K562 (cell line): ENCODE data around the gene ALOX12. TPM values are rescaled to one million over a fixed set of nuclear protein-coding genes. Genes with fewer than 3 reads are reported as not detected.
A peak's percentile ranks its signal among the peaks of the same experiment; 100 is the strongest.

Experiments
- ARID3B ChIP-seq: fragments of 250-450 bp; sonication (Bioruptor Pico); IDR thresholded peaks from 2 replicates; pipeline ENCODE4 v1.4.0; 2020; ENCODE audit warnings: borderline replicate concordance
- ATF3 ChIP-seq, 2 experiments: fragments of 450-650 bp in 1 of 2; sonication (generic) in 1 of 2; formaldehyde crosslinking in 1 of 2; IDR thresholded peaks in 1 of 2; conservative IDR thresholded peaks in 1 of 2; 2 replicates each; pipeline versions ENCODE4 v1.6.1 to v1.8.1; 2016 to 2023; ENCODE audit warnings: mild to moderate bottlenecking in 2 of 2, moderate library complexity in 2 of 2, inconsistent platforms in 1 of 2, missing genetic modification reagents in 1 of 2
- CBX2 ChIP-seq: fragments of 200-600 bp; sonication (generic); IDR thresholded peaks from one replicate; pipeline ENCODE4 v1.6.1; 2012; ENCODE audit warnings: mild to moderate bottlenecking, low read length, inconsistent platforms; ENCODE audit not compliant: insufficient read depth, poor library complexity, severe bottlenecking
- CBX3 ChIP-seq, 2 experiments: IDR thresholded peaks; 1 replicate in 1 of 2; 2 replicates in 1 of 2; pipeline ENCODE4 v1.6.1; 2012; ENCODE audit warnings: inconsistent platforms in 2 of 2, low read length in 2 of 2, borderline replicate concordance in 1 of 2, control low read depth in 1 of 2
- ELF1 ChIP-seq: fragments of 200-800 bp; sonication (Bioruptor generic); IDR thresholded peaks from 2 replicates; pipeline ENCODE4 v1.6.1; 2016; ENCODE audit warnings: missing genetic modification characterization, missing compliant biosample characterization
- ELK3 ChIP-seq: fragments of 450-650 bp; formaldehyde crosslinking; IDR thresholded peaks from 2 replicates; pipeline ENCODE4 v1.4.0; 2020; ENCODE audit warnings: mild to moderate bottlenecking
- ETV5 ChIP-seq: sonication (generic); formaldehyde crosslinking; IDR thresholded peaks from 2 replicates; pipeline ENCODE4 v1.4.0; 2020; ENCODE audit warnings: low read depth, mild to moderate bottlenecking, missing genetic modification reagents
- GABPA ChIP-seq: fragments of 200-800 bp; sonication (Bioruptor generic); conservative IDR thresholded peaks from 2 replicates; pipeline ENCODE4 v1.6.1; 2016; ENCODE audit warnings: low read depth, missing genetic modification characterization, missing compliant biosample characterization
- GATAD2A ChIP-seq: fragments of 450-650 bp; IDR thresholded peaks from 2 replicates; pipeline ENCODE4 v1.6.1; 2017
- HCFC1 ChIP-seq: IDR thresholded peaks from 2 replicates; pipeline ENCODE4 v1.6.1; 2012; ENCODE audit warnings: low read depth, low read length, improper control_type of control experiment
- HMGN3 ChIP-seq: IDR thresholded peaks from 2 replicates; pipeline ENCODE4 v1.6.1; 2011; ENCODE audit warnings: borderline replicate concordance, low read depth, mild to moderate bottlenecking, mixed read lengths, low read length; ENCODE audit not compliant: insufficient read length; ENCODE audit errors: extremely low read depth
- NFYB ChIP-seq: IDR thresholded peaks from 2 replicates; pipeline ENCODE4 v1.6.1; 2011; ENCODE audit warnings: mild to moderate bottlenecking, moderate library complexity; ENCODE audit not compliant: insufficient read length; ENCODE audit errors: extremely low read depth
- NRF1 ChIP-seq, 2 experiments: fragments of 450-650 bp; IDR thresholded peaks in 1 of 2; conservative IDR thresholded peaks in 1 of 2; 2 replicates each; pipeline ENCODE4 v1.6.1; 2014; ENCODE audit warnings: mild to moderate bottlenecking in 2 of 2
- PHB2 ChIP-seq: fragments of 450-650 bp; IDR thresholded peaks from 2 replicates; pipeline ENCODE4 v1.6.1; 2017; ENCODE audit warnings: low read depth
- PHF8 ChIP-seq: fragments of 200-600 bp; sonication (generic); IDR thresholded peaks from 2 replicates; pipeline ENCODE4 v1.6.1; 2012; ENCODE audit warnings: mixed run types, mild to moderate bottlenecking, inconsistent platforms, low read length, moderate library complexity, borderline replicate concordance
- POLR2A ChIP-seq: fragments of 450-650 bp; conservative IDR thresholded peaks from 2 replicates; pipeline ENCODE4 v1.6.1; 2016
- RAD51 ChIP-seq: fragments of 450-650 bp; IDR thresholded peaks from 2 replicates; pipeline ENCODE4 v1.7.1; 2016; ENCODE audit warnings: low read depth, mild to moderate bottlenecking, borderline replicate concordance
- RBFOX2 ChIP-seq: fragments of 200-400 bp; formaldehyde crosslinking; IDR thresholded peaks from 2 replicates; pipeline ENCODE4 v1.6.1; 2017; ENCODE audit warnings: low read depth, mild to moderate bottlenecking, low read length, moderate library complexity
- RBM25 ChIP-seq: fragments of 200-400 bp; formaldehyde crosslinking; IDR thresholded peaks from 2 replicates; pipeline ENCODE4 v1.6.1; 2018; ENCODE audit warnings: low read length, low read depth, moderate library complexity; ENCODE audit not compliant: severe bottlenecking
- UBTF ChIP-seq, 2 experiments: IDR thresholded peaks; 2 replicates each; pipeline ENCODE4 v1.6.1; 2012; ENCODE audit warnings: improper control_type of control experiment in 2 of 2, low read depth in 2 of 2, low read length in 2 of 2, borderline replicate concordance in 1 of 2
- ZNF41 ChIP-seq: fragments of 250-450 bp; sonication (Bioruptor Pico); conservative IDR thresholded peaks from 2 replicates; pipeline ENCODE4 v1.4.0; 2020; ENCODE audit warnings: mild to moderate bottlenecking
- polyA plus RNA-seq, 8 experiments: library from polyadenylated mRNA; depleted of rRNA in 4 of 8; stranded (reverse) in 5 of 8; unstranded in 3 of 8; fragments of >200 nt; fragmentation: Nextera tagmentation in 2 of 8; fragmentation: Illumina TruSeq in 1 of 8; extraction: Ambion mirVana in 2 of 8; extraction: Trizol in 1 of 8; gene quantifications; 2 replicates each; pipeline versions ENCODE4 v1.2.1 to v1.2.3, GENCODE V29; 2011 to 2014; ENCODE audit warnings: inconsistent platforms in 1 of 8, missing spikeins in 1 of 8
- total RNA-seq, 7 experiments: library from RNA; depleted of rRNA in 6 of 7; stranded (reverse); fragments of >200 nt in 6 of 7; fragmentation: Illumina TruSeq in 2 of 7; extraction: Trizol in 2 of 7; gene quantifications; 2 replicates each; pipeline versions ENCODE4 v1.2.1 to v1.2.3, GENCODE V29; 2011 to 2021; ENCODE audit warnings: low replicate concordance in 1 of 7

The ALOX12 gene
- total and polyA plus RNA-seq, 9 of the 15 experiments (the other 6 are each of a cell fraction or from before 2014, with no cell fraction given) = 0.09 to 1.1 (median 0.47) TPM; not detected in 1

- TF ChIP-seq RBM25 (peak; percentile 63), NFYB (peak; percentile 16), HCFC1 (peak; percentile 67), ELK3 (CRISPR knock-in tag) (no peak), PHF8 (peak; percentile 51; the same call in 1 of the 2 replicates), CBX2 (no peak), RAD51 (no peak), ATF3 (IDR thresholded peaks at IDR 0.05) (peak; percentile 93), ATF3 (CRISPR knock-in tag; conservative IDR thresholded peaks at IDR 0.05) (no peak), ETV5 (peak; percentile 58; the same call in 1 of the 2 replicates), GABPA (peak; percentile 95), PHB2 (no peak), ZNF41 (CRISPR knock-in tag) (no peak), GATAD2A (peak; percentile 95), RBFOX2 (peak; percentile 93), CBX3 (IDR thresholded peaks at IDR 0.05; ENCODE audit: borderline replicate concordance in 1 of 2, low read length in 2 of 2) (0 out of 3 replicates have a peak, but pooled peaks of 1 of the 2 experiments have one; percentile 12), POLR2A (peak; percentile 88), HMGN3 (peak; percentile 51), NRF1 (conservative IDR thresholded peaks at IDR 0.05 in 1 of 2, IDR thresholded peaks at IDR 0.05 in 1 of 2) (peak; percentile 86 to 89), UBTF (IDR thresholded peaks at IDR 0.05; ENCODE audit: borderline replicate concordance in 1 of 2, low read depth in 2 of 2, low read length in 2 of 2) (0 out of 4 replicates have a peak, but pooled peaks of 1 of the 2 experiments have one; percentile 23), ELF1 (tag) (peak; percentile 80), ARID3B (CRISPR knock-in tag) (no peak)
Observed at GRCh38 chr17:7014261-7014994, 18.6 kb downstream of the ALOX12 start (continued).
